Right cardiac atrium (tissue), 5 donors: ENCODE measurements around the gene U2AF1L4. TPM values are rescaled to one million over a fixed set of nuclear protein-coding genes. Genes with fewer than 3 reads are reported as not detected.

Experiments used
- ATAC-seq, 2 donors: fragments of 200-7000 bp; cut with Tn5 transposase; one replicate each; pipeline versions ENCODE4 v1.8.0 to v1.9.1; 2020; ENCODE audit warnings: moderate library complexity in 2 of 2, mild to moderate bottlenecking in 1 of 2
- DNase-seq, 3 donors: peaks; one replicate each; pipeline ENCODE4 v3.0.0-alpha.2; 2020
- H3K27ac ChIP-seq: one replicate; pipeline ENCODE4 v1.5.1; 2013; ENCODE audit warnings: mild to moderate bottlenecking, low read length, control low read depth, moderate library complexity
- H3K27me3 ChIP-seq: one replicate; pipeline ENCODE4 v1.6.1; 2013; ENCODE audit not compliant: control insufficient read depth, insufficient read depth
- H3K4me1 ChIP-seq: one replicate; pipeline ENCODE4 v1.6.1; 2013; ENCODE audit warnings: low read length; ENCODE audit not compliant: control insufficient read depth, insufficient read depth
- H3K4me3 ChIP-seq: one replicate; pipeline ENCODE4 v1.5.1; 2013; ENCODE audit warnings: low read length, control low read depth
- H3K9me3 ChIP-seq: one replicate; pipeline ENCODE4 v1.6.1; 2013; ENCODE audit warnings: low read length; ENCODE audit not compliant: control insufficient read depth
- WGBS: extraction: QIAGEN DNeasy Blood & Tissue Kit; methylation state at CpG from one replicate; pipeline ENCODE4 v1.1.7; 2013; 5-methylcytosine and 5-hydroxymethylcytosine counted together
- intact Hi-C, 4 donors: fragments of 100-400 bp; cut with DNase I; formaldehyde crosslinking; loops; one replicate each; pipeline versions ENCODE4 v1.11.0 to v1.14.0; 2022 to 2023
- polyA plus RNA-seq: library from polyadenylated mRNA; stranded (reverse); fragments of 200-250 nt; gene quantifications from one replicate; pipeline ENCODE4 v1.2.3, GENCODE V29; 2013
- total RNA-seq, 4 donors: library from RNA; stranded (reverse); fragmentation: NEBNext Ultra II Directional; extraction: Animal tissue kit (Norgen Biotek cat#: 25700); gene quantifications; one replicate each; pipeline ENCODE4 v1.2.1, GENCODE V29; 2021
- donor health status: healthy with polysubstance abuse.
- donor health status: DM: no; HTN: yes; CAD: no.
- donor health status: DM: no; HTN: no; CAD: no.
- donor health status: DM: no; HTN: yes; CAD: no; lungs with severe emphysema.
- donor health status: DM: yes; HTN: yes; CAD: no.

U2AF1L4 gene
- total and polyA plus RNA-seq, 5 donors, result 19.6 to 32.3 (median 25.6) TPM

DNA sequence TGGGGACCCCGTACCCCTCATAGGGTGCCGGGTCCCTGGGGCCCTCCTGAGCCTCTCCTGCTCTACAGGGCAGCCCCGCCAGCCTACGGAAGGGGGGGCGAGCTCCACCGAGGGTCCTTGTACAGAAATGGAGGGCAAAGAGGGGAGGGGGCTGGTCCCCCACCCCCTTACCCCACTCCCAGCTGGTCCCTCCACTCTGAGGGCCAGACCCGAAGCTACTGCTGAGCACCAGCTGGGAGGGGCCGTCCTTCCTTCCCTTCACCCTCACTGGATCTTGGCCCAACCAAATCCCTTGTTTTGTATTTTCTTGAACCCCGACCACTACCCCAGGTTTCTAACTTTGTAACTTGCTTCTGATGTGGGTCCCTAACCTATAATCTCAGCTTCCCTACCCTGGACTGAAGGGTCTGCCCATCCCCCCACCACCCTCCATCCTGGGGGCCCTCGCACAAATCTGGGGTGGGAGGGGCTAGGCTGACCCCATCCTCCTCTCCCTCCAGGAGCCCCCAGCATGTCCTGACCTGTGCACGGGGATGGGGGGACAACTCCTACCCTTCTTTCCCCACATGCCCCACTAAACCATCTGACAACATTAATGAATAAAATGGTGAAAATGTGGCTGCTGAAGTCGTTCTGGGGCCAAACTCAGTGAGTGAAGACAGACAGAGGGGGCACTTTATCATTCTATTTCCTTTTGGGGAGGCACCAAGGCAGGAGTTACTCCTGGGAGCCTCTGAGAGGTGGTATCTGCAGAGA lies 43.2 kb upstream of the U2AF1L4 start:
- Histone ChIP-seq H3K27ac (no peak overlapping the region), H3K4me3 (no peak overlapping the region), H3K4me1 (no peaks in the 10 kb centered on the region), H3K9me3 (no peaks in the 10 kb centered on the region), H3K27me3 (no peaks in the 10 kb centered on the region)
- WGBS, result 80% methylated on average over 12 of the region's 12 CpGs
- ATAC-seq, result no peak
- intact Hi-C loops, result no loop called here
- DNase-seq, result no peak

DNA sequence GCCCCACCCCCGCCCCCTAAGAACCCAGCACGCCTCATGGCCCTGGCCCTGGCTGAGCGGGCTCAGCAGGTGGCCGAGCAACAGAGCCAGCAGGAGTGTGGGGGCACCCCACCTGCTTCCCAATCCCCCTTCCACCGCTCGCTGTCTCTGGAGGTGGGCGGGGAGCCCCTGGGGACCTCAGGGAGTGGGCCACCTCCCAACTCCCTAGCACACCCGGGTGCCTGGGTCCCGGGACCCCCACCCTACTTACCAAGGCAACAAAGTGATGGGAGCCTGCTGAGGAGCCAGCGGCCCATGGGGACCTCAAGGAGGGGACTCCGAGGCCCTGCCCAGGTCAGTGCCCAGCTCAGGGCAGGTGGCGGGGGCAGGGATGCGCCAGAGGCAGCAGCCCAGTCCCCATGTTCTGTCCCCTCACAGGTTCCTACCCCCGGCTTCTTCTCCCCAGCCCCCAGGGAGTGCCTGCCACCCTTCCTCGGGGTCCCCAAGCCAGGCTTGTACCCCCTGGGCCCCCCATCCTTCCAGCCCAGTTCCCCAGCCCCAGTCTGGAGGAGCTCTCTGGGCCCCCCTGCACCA lies 42.1 kb upstream of the U2AF1L4 start:
- Histone ChIP-seq H3K4me1 (no peaks in the 10 kb centered on the region), H3K4me3 (no peak overlapping the region), H3K27ac (no peak overlapping the region), H3K27me3 (no peaks in the 10 kb centered on the region), H3K9me3 (no peaks in the 10 kb centered on the region)
- intact Hi-C loops, result no loop called here
- ATAC-seq (no peak), DNase-seq (no peak)
- WGBS, result 96% methylated on average over 15 of the region's 15 CpGs

DNA sequence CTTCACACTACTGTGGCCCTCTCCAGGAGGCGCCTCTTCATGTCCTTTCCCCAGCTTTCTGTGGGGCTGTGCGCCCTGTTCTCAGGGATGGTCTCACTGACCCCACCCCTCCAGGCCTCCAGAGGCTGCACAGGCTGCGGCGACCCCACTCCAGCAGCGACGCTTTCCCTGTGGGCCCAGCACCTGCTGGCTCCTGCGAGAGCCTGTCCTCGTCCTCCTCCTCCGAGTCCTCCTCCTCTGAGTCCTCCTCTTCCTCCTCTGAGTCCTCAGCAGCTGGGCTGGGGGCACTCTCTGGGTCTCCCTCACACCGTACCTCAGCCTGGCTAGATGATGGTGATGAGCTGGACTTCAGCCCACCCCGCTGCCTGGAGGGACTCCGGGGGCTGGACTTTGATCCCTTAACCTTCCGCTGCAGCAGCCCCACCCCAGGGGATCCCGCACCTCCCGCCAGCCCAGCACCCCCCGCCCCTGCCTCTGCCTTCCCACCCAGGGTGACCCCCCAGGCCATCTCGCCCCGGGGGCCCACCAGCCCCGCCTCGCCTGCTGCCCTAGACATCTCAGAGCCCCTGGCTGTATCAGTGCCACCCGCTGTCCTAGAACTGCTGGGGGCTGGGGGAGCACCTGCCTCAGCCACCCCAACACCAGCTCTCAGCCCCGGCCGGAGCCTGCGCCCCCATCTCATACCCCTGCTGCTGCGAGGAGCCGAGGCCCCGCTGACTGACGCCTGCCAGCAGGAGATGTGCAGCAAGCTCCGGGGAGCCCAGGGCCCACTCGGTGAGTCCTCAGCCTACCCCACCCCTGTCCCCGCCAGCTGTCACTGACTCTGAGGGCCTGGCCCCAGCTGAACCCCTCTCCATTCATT lies 41.3 kb upstream of the U2AF1L4 start:
- no peaks in the 10 kb centered on the region for H3K9me3 ChIP-seq
- no peaks in the 10 kb centered on the region for H3K27me3 ChIP-seq
- intact Hi-C loops, result no loop called here
- H3K4me1 ChIP-seq, result no peaks in the 10 kb centered on the region
- no peak overlapping the region for H3K4me3 ChIP-seq
- DNase-seq (no peak), ATAC-seq (no peak)
- no peak overlapping the region for H3K27ac ChIP-seq
- 90% methylated on average over 31 of the region's 31 CpGs for WGBS

GRCh38 chr19:35785339-35785627 lies 40.1 kb upstream of the U2AF1L4 start:
- no peaks in the 10 kb centered on the region for H3K9me3 ChIP-seq
- H3K4me1 ChIP-seq, result no peaks in the 10 kb centered on the region
- DNase-seq (no peak), ATAC-seq (no peak)
- H3K27ac ChIP-seq, result no peak overlapping the region
- intact Hi-C loops, result no loop called here
- 89% methylated on average over 10 of the region's 10 CpGs for WGBS
- no peak overlapping the region for H3K4me3 ChIP-seq
- H3K27me3 ChIP-seq, result no peaks in the 10 kb centered on the region

DNA sequence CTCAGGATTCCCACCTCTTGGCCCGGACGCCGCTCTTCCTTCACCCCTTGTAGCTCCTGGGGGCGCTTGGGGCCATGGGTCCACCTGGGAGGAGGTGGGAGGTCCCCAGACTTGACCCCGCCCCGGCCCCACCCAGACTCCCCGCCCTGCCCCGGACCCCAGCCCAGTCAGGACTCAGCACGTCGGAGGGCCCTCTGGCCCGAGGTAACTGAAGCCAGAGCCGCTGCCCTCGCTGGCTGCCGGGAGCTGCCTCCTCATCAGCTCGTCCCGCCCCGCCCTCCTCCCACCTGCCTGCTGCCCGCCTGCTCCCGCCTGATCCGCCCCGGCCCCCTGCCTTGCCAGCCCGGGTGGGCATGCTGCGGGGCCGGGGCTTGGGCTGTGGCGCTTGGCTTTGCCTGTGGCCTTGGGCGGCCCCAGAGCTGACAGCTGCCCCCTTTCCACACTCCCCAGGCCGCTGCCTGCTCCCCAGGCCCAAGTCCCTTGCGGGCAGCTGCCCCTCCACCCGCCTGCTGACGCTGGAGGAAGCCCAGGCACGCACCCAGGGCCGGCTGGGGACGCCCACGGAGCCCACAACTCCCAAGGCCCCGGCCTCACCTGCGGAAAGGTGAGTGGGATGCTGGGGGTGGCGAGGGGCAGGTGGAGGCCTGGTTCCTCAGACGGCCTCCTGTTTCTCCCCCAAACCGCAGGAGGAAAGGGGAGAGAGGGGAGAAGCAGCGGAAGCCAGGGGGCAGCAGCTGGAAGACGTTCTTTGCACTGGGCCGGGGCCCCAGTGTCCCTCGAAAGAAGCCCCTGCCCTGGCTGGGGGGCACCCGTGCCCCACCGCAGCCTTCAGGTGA lies 39.5 kb upstream of the U2AF1L4 start:
- no peak for DNase-seq
- intact Hi-C loops, result no loop called here
- Histone ChIP-seq H3K4me1 (no peaks in the 10 kb centered on the region), H3K27me3 (no peaks in the 10 kb centered on the region), H3K27ac (no peak overlapping the region), H3K9me3 (no peaks in the 10 kb centered on the region), H3K4me3 (no peak overlapping the region)
- 83% methylated on average over 45 of the region's 45 CpGs for WGBS
- no peak for ATAC-seq

GRCh38 chr19:35783469-35784434 lies 38.5 kb upstream of the U2AF1L4 start:
- H3K4me3 ChIP-seq, result no peak overlapping the region
- DNase-seq, result no peak
- 86% methylated on average over 28 of the region's 28 CpGs for WGBS
- no peak overlapping the region for H3K27ac ChIP-seq
- intact Hi-C loops, result no loop called here
- H3K9me3 ChIP-seq, result no peaks in the 10 kb centered on the region
- no peaks in the 10 kb centered on the region for H3K4me1 ChIP-seq
- no peaks in the 10 kb centered on the region for H3K27me3 ChIP-seq
- ATAC-seq, result no peak

DNA sequence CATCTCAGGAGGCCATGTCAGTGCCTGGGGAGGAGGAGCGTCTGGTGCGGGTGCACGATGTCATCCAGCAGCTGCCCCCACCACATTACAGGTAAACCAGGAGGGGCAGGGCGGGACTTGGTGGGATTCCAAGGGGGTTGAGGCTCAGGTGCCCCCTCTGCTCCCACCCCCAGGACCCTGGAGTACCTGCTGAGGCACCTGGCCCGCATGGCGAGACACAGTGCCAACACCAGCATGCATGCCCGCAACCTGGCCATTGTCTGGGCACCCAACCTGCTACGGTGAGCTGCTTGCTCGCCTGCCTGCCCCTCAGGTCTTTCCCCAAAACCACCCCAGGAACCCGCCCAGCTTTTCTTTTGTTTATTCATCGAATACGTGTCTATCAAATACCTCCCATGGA lies 37.4 kb upstream of the U2AF1L4 start:
- Histone ChIP-seq H3K27me3 (no peaks in the 10 kb centered on the region), H3K9me3 (no peaks in the 10 kb centered on the region), H3K4me1 (no peaks in the 10 kb centered on the region), H3K4me3 (no peak overlapping the region), H3K27ac (no peak overlapping the region)
- intact Hi-C loops, result no loop called here
- DNase-seq (no peak), ATAC-seq (no peak)
- WGBS, result 96% methylated on average over 12 of the region's 12 CpGs

GRCh38 chr19:35781650-35782049 lies 36.4 kb upstream of the U2AF1L4 start:
- no peak overlapping the region for H3K4me3 ChIP-seq

GRCh38 chr19:35780717-35781116 lies 35.5 kb upstream of the U2AF1L4 start:
- no peaks in the 10 kb centered on the region for H3K9me3 ChIP-seq
- no peak overlapping the region for H3K27ac ChIP-seq
- intact Hi-C loops, result no loop called here
- DNase-seq, result no peak
- 96% methylated on average over 20 of the region's 20 CpGs for WGBS
- H3K4me3 ChIP-seq, result no peak overlapping the region
- no peak for ATAC-seq
- no peaks in the 10 kb centered on the region for H3K27me3 ChIP-seq
- H3K4me1 ChIP-seq, result no peaks in the 10 kb centered on the region

More at GRCh38 chr19:35781650-35782049, 36.4 kb upstream of the U2AF1L4 start:
- WGBS, result 73% methylated on average over 9 of the region's 9 CpGs
- H3K27me3 ChIP-seq, result no peaks in the 10 kb centered on the region
- no peak for DNase-seq
- ATAC-seq, result no peak
- no peak overlapping the region for H3K27ac ChIP-seq
- no peaks in the 10 kb centered on the region for H3K4me1 ChIP-seq
- H3K9me3 ChIP-seq, result no peaks in the 10 kb centered on the region
- intact Hi-C loops, result no loop called here

- Histone ChIP-seq H3K27ac (no peak overlapping the region), H3K4me1 (no peaks in the 10 kb centered on the region), H3K27me3 (no peaks in the 10 kb centered on the region), H3K4me3 (no peak overlapping the region), H3K9me3 (no peaks in the 10 kb centered on the region)
- no peak for DNase-seq
- 91% methylated on average over 16 of the region's 16 CpGs for WGBS
- ATAC-seq, result no peak
- intact Hi-C loops, result no loop called here
Observed at GRCh38 chr19:35780058-35780457, 34.8 kb upstream of the U2AF1L4 start.
